ENCODE data around the gene CENPP.

DNA sequence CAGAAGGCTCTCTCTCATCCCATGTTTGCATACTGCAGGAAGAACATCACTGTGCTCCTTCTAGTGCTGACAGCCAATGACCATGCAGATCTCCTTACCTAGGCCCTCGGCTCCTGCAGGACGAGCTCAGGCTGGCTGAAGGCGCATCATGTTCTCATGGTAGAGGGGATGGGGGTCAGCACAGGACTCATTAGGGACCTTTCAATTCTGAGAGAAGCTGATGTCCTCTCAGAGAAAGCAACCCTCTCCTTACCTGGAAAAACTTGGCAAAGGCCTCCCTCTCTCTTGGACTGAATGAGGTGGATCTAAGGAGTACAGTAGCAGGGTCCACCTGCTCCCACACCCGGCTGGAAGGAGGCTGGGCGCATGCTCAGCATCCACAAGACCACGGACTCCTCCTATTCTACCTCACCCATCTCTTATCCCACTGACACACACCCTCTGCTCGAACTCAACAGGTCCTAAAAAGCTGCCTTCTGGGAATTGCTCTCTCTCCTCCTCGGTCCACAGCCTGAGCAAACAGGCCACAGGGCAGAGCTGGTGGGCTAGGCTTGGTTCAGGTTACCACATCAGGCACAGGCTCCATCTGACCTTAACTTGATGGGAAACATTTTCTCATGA is 341.3 kb downstream of the CENPP start:
- no peak for TF ChIP-seq POLR2A (IDR thresholded peaks at IDR 0.05; ENCODE audit: low read depth, low read length)
- no peak for TF ChIP-seq POLR2AphosphoS5 (IDR thresholded peaks at IDR 0.05; ENCODE audit: low read depth, low read length)
- no peak for TF ChIP-seq PAX5 (IDR thresholded peaks at IDR 0.05; ENCODE audit: insufficient read depth, low read length, severe bottlenecking)
- TF ChIP-seq TAF1 (IDR thresholded peaks at IDR 0.05; ENCODE audit: low read depth, low read length): no peak
- TF ChIP-seq SPI1 (IDR thresholded peaks at IDR 0.05; ENCODE audit: low read depth, low read length): no peak
